Vagina (tissue), 2 donors: ENCODE measurements around the gene CARD11. TPM values are rescaled to one million over a fixed set of nuclear protein-coding genes. Genes with fewer than 3 reads are reported as not detected.

Source experiments
- DNase-seq, 2 donors: peaks; one replicate each; pipeline ENCODE4 v3.0.0-alpha.2; 2017; ENCODE audit errors: extremely low spot score in 2 of 2
- H3K27ac ChIP-seq: fragments of 200-600 bp; sonication (generic); one replicate; pipeline ENCODE4 v1.5.1; 2019
- H3K27me3 ChIP-seq: fragments of 200-600 bp; sonication (generic); one replicate; pipeline ENCODE4 v1.5.1; 2019
- H3K36me3 ChIP-seq, 2 donors: fragments of 200-600 bp; sonication (generic); one replicate each; pipeline ENCODE4 v1.5.1; 2017 to 2019
- H3K4me1 ChIP-seq: fragments of 200-600 bp; sonication (generic); one replicate; pipeline ENCODE4 v1.5.1; 2019
- H3K4me3 ChIP-seq, 2 donors: fragments of 200-600 bp; sonication (generic); 1 replicate in 1 of 2; 2 replicates in 1 of 2; pipeline ENCODE4 v1.5.1; 2016 to 2019
- H3K9me3 ChIP-seq: fragments of 200-600 bp; sonication (generic); one replicate; pipeline ENCODE4 v1.5.1; 2019
- POLR2A ChIP-seq, 2 donors: fragments of 450-650 bp; IDR thresholded peaks; one replicate each; pipeline ENCODE4 v1.6.1; 2017; ENCODE audit warnings: antibody characterized with exemption in 2 of 2, mild to moderate bottlenecking in 2 of 2, moderate library complexity in 2 of 2
- POLR2AphosphoS5 ChIP-seq, 2 donors: sonication (generic); formaldehyde crosslinking; IDR thresholded peaks; one replicate each; pipeline ENCODE4 v1.9.0; 2017; ENCODE audit warnings: antibody characterized with exemption in 2 of 2, mild to moderate bottlenecking in 2 of 2, low read depth in 1 of 2; ENCODE audit not compliant: insufficient read depth in 1 of 2
- intact Hi-C: fragments of 100-400 bp; cut with DNase I; formaldehyde crosslinking; loops from one replicate; pipeline ENCODE4 v1.15.1; 2023
- total RNA-seq: library from RNA; depleted of rRNA; stranded (reverse); fragments of >200 nt; gene quantifications from one replicate; pipeline ENCODE4 v1.2.3, GENCODE V29; 2016
- TF ChIP-seq, protein P1 (sequence below), 3 experiments: fragments of 450-650 bp in 2 of 3; fragments of 200-600 bp in 1 of 3; sonication (generic) in 1 of 3; IDR thresholded peaks; one replicate each; pipeline ENCODE4 v1.5.1; 2017 to 2019; ENCODE audit warnings: antibody characterized with exemption in 3 of 3, mild to moderate bottlenecking in 2 of 3, moderate library complexity in 2 of 3

The CARD11 gene
- total RNA-seq, 1 donor from 2014 or later = 2.9 TPM

DNA sequence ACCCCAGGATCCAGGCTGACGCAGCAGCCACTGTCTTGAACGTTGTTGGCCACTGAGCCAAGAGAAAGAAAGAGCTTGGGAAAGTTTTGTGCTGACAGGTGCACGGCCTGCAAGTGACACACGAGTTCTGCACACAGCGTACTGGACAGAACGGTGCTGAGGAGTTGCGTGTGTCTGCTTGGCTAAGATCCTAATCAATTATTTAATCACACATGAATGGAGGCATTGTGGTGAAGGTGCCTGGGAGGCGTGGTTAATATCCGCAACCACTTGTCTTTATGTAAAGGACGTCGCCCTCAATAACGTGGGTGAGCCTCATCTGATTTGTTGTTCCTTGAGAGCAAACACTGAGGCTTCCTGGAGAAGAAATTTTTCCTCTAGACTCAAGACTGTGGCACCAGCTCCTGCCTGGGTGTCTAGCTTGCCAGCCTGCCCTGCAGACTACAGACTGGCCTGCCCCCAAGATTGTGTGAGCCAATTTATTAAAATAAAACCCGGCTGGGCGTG is 183.0 kb downstream of the CARD11 start:
- DNase-seq = no peak
- Histone ChIP-seq H3K4me1 (peaks cover 24% of the 10 kb centered on the region), H3K36me3 (no peaks in the 10 kb centered on the region), H3K9me3 (no peaks in the 10 kb centered on the region), H3K27ac (no peak overlapping the region), H3K4me3 (no peak overlapping the region), H3K27me3 (no peaks in the 10 kb centered on the region)
- TF ChIP-seq POLR2A (IDR thresholded peaks at IDR 0.05) (no peak), POLR2AphosphoS5 (IDR thresholded peaks at IDR 0.05; ENCODE audit: insufficient read depth in 1 of 2, low read depth in 1 of 2) (no peak)
- TF ChIP-seq, protein P1, sequence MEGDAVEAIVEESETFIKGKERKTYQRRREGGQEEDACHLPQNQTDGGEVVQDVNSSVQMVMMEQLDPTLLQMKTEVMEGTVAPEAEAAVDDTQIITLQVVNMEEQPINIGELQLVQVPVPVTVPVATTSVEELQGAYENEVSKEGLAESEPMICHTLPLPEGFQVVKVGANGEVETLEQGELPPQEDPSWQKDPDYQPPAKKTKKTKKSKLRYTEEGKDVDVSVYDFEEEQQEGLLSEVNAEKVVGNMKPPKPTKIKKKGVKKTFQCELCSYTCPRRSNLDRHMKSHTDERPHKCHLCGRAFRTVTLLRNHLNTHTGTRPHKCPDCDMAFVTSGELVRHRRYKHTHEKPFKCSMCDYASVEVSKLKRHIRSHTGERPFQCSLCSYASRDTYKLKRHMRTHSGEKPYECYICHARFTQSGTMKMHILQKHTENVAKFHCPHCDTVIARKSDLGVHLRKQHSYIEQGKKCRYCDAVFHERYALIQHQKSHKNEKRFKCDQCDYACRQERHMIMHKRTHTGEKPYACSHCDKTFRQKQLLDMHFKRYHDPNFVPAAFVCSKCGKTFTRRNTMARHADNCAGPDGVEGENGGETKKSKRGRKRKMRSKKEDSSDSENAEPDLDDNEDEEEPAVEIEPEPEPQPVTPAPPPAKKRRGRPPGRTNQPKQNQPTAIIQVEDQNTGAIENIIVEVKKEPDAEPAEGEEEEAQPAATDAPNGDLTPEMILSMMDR (IDR thresholded peaks at IDR 0.05) = no peak
- intact Hi-C loops = no loop called here

GRCh38 chr7:2859952-2860351 is 183.7 kb downstream of the CARD11 start:
- no peaks in the 10 kb centered on the region for H3K36me3 ChIP-seq
- H3K9me3 ChIP-seq = no peaks in the 10 kb centered on the region
- TF ChIP-seq POLR2AphosphoS5 (IDR thresholded peaks at IDR 0.05; ENCODE audit: insufficient read depth in 1 of 2, low read depth in 1 of 2) (no peak), POLR2A (IDR thresholded peaks at IDR 0.05) (no peak)
- TF ChIP-seq, protein P1 (IDR thresholded peaks at IDR 0.05) = no peak
- H3K27ac ChIP-seq = no peak overlapping the region
- no peaks in the 10 kb centered on the region for H3K27me3 ChIP-seq
- intact Hi-C loops = no loop called here
- no peak for DNase-seq
- peaks cover 24% of the 10 kb centered on the region for H3K4me1 ChIP-seq
- no peak overlapping the region for H3K4me3 ChIP-seq

GRCh38 chr7:2858621-2859020 is 185.0 kb downstream of the CARD11 start:
- Histone ChIP-seq H3K9me3 (no peaks in the 10 kb centered on the region), H3K4me3 (no peak overlapping the region), H3K27me3 (no peaks in the 10 kb centered on the region), H3K36me3 (no peaks in the 10 kb centered on the region), H3K4me1 (peaks cover 13% of the 10 kb centered on the region), H3K27ac (no peak overlapping the region)
- intact Hi-C loops = no loop called here
- no peak for DNase-seq
- TF ChIP-seq, protein P1 (IDR thresholded peaks at IDR 0.05) = no peak

GRCh38 chr7:2856388-2857169 is 187.1 kb downstream of the CARD11 start:
- intact Hi-C loops = no loop called here
- Histone ChIP-seq H3K36me3 (no peaks in the 10 kb centered on the region), H3K9me3 (no peaks in the 10 kb centered on the region), H3K4me3 (no peak overlapping the region), H3K27ac (no peak overlapping the region), H3K4me1 (no peaks in the 10 kb centered on the region), H3K27me3 (no peaks in the 10 kb centered on the region)
- DNase-seq = no peak
- TF ChIP-seq POLR2A (IDR thresholded peaks at IDR 0.05) (no peak), POLR2AphosphoS5 (IDR thresholded peaks at IDR 0.05; ENCODE audit: insufficient read depth in 1 of 2, low read depth in 1 of 2) (no peak)
- TF ChIP-seq, protein P1 (IDR thresholded peaks at IDR 0.05) = no peak

Other genes with a start within 250 kb of the CARD11 start
- gene GNA12, start 199.6 kb downstream of the CARD11 start, total RNA-seq = 29.5 TPM